HEK293 (cell line): Measurements from ENCODE around the gene SLC5A10.

Source experiments
- CTCF ChIA-PET: fragments of 350-600 bp; formaldehyde crosslinking; extraction: SDS; loops from one replicate; lab custom pipeline; 2021; ENCODE audit warnings: antibody characterized with exemption; lab: Yijun Ruan, JAX
- POLR2A ChIA-PET: fragments of 300-600 bp; formaldehyde crosslinking; extraction: SDS; loops from one replicate; lab custom pipeline; 2020; ENCODE audit warnings: antibody characterized with exemption, inconsistent platforms; lab: Yijun Ruan, JAX
- H3K27ac ChIP-seq: fragments of 200-500 bp; sonication (Bioruptor generic); 2 replicates; pipeline ENCODE4 v1.5.1; 2014; ENCODE audit warnings: low read depth, low read length, control low read depth, inconsistent platforms; ENCODE audit errors: extremely low read depth
- H3K36me3 ChIP-seq, 2 experiments: fragments of 200-500 bp in 1 of 2; sonication (Bioruptor generic) in 1 of 2; 1 replicate in 1 of 2; 2 replicates in 1 of 2; pipeline ENCODE4 v1.5.1; 2014 to 2017; ENCODE audit warnings: inconsistent platforms in 2 of 2, low read length in 2 of 2; ENCODE audit not compliant: control insufficient read depth in 2 of 2, insufficient read depth in 1 of 2
- H3K4me1 ChIP-seq: fragments of 200-500 bp; sonication (Bioruptor generic); 2 replicates; pipeline ENCODE4 v1.5.1; 2014; ENCODE audit warnings: mild to moderate bottlenecking, low read length, inconsistent platforms; ENCODE audit not compliant: control insufficient read depth, insufficient read depth
- H3K4me3 ChIP-seq: 2 replicates; pipeline ENCODE4 v1.5.1; 2011; ENCODE audit warnings: low read depth, mild to moderate bottlenecking, control low read depth, low read length, moderate library complexity
- H3K9me3 ChIP-seq: fragments of 200-500 bp; sonication (Bioruptor generic); 2 replicates; pipeline ENCODE4 v1.5.1; 2014; ENCODE audit warnings: low read depth, low read length, inconsistent platforms; ENCODE audit not compliant: control insufficient read depth, insufficient read depth
- BCL11A ChIP-seq: fragments of 450-650 bp; formaldehyde crosslinking; IDR thresholded peaks from 2 replicates; pipeline ENCODE4 v1.5.1; 2016; ENCODE audit warnings: low read depth, missing biosample characterization, missing genetic modification characterization
- GFI1B ChIP-seq: fragments of 450-650 bp; formaldehyde crosslinking; IDR thresholded peaks from 2 replicates; pipeline ENCODE4 v1.5.1; 2016; ENCODE audit warnings: missing biosample characterization, missing genetic modification characterization
- PRDM10 ChIP-seq: fragments of 450-650 bp; formaldehyde crosslinking; IDR thresholded peaks from 2 replicates; pipeline ENCODE4 v1.5.1; 2016; ENCODE audit warnings: missing biosample characterization, missing genetic modification characterization
- PRDM2 ChIP-seq: fragments of 450-650 bp; formaldehyde crosslinking; IDR thresholded peaks from 2 replicates; pipeline ENCODE4 v1.5.1; 2016; ENCODE audit warnings: missing biosample characterization, missing genetic modification characterization, borderline replicate concordance
- REPIN1 ChIP-seq: fragments of 450-650 bp; formaldehyde crosslinking; IDR thresholded peaks from 2 replicates; pipeline ENCODE4 v1.5.1; 2017; ENCODE audit warnings: missing biosample characterization, missing genetic modification characterization, low read depth
- SCRT2 ChIP-seq: fragments of 450-650 bp; formaldehyde crosslinking; IDR thresholded peaks from 2 replicates; pipeline ENCODE4 v1.5.1; 2016; ENCODE audit warnings: missing biosample characterization, missing genetic modification characterization
- ZFP37 ChIP-seq: fragments of 450-650 bp; formaldehyde crosslinking; IDR thresholded peaks from 2 replicates; pipeline ENCODE4 v1.5.1; 2016; ENCODE audit warnings: missing biosample characterization, missing genetic modification characterization
- ZNF114 ChIP-seq: fragments of 450-650 bp; formaldehyde crosslinking; IDR thresholded peaks from 2 replicates; pipeline ENCODE4 v1.5.0; 2017; ENCODE audit warnings: missing biosample characterization, missing genetic modification characterization
- ZNF174 ChIP-seq: fragments of 450-650 bp; formaldehyde crosslinking; IDR thresholded peaks from 2 replicates; pipeline ENCODE4 v1.5.0; 2017; ENCODE audit warnings: missing biosample characterization, mild to moderate bottlenecking, missing genetic modification characterization
- ZNF223 ChIP-seq: fragments of 450-650 bp; formaldehyde crosslinking; IDR thresholded peaks from 2 replicates; pipeline ENCODE4 v1.5.1; 2016; ENCODE audit warnings: missing biosample characterization, missing genetic modification characterization
- ZNF248 ChIP-seq: fragments of 450-650 bp; formaldehyde crosslinking; IDR thresholded peaks from 2 replicates; pipeline ENCODE4 v1.5.1; 2017; ENCODE audit warnings: missing biosample characterization, missing genetic modification characterization
- ZNF280D ChIP-seq: fragments of 450-650 bp; formaldehyde crosslinking; IDR thresholded peaks from 2 replicates; pipeline ENCODE4 v1.5.1; 2016; ENCODE audit warnings: missing biosample characterization, missing genetic modification characterization
- ZNF335 ChIP-seq: fragments of 450-650 bp; formaldehyde crosslinking; conservative IDR thresholded peaks from 2 replicates; pipeline ENCODE4 v1.5.1; 2016; ENCODE audit warnings: missing biosample characterization, missing genetic modification characterization
- ZNF354C ChIP-seq: fragments of 450-650 bp; formaldehyde crosslinking; IDR thresholded peaks from 2 replicates; pipeline ENCODE4 v1.5.1; 2016; ENCODE audit warnings: missing biosample characterization, missing genetic modification characterization, low read depth, borderline replicate concordance
- ZNF391 ChIP-seq: fragments of 450-650 bp; formaldehyde crosslinking; IDR thresholded peaks from 2 replicates; pipeline ENCODE4 v1.5.1; 2016; ENCODE audit warnings: low read depth, missing biosample characterization, missing genetic modification characterization, borderline replicate concordance
- ZNF514 ChIP-seq: fragments of 450-650 bp; formaldehyde crosslinking; IDR thresholded peaks from 2 replicates; pipeline ENCODE4 v1.5.1; 2016; ENCODE audit warnings: missing biosample characterization, missing genetic modification characterization
- ZNF843 ChIP-seq: fragments of 450-650 bp; formaldehyde crosslinking; IDR thresholded peaks from 2 replicates; pipeline ENCODE4 v1.5.1; 2016; ENCODE audit warnings: missing biosample characterization, missing genetic modification characterization
- ZXDB ChIP-seq: fragments of 450-650 bp; formaldehyde crosslinking; IDR thresholded peaks from 2 replicates; pipeline ENCODE4 v1.5.1; 2016; ENCODE audit warnings: missing biosample characterization, missing genetic modification characterization
- TF ChIP-seq, protein P1 (sequence below): fragments of 450-650 bp; formaldehyde crosslinking; IDR thresholded peaks from 2 replicates; pipeline ENCODE4 v1.5.1; 2016; ENCODE audit warnings: missing biosample characterization, missing genetic modification characterization

SLC5A10 gene

DNA sequence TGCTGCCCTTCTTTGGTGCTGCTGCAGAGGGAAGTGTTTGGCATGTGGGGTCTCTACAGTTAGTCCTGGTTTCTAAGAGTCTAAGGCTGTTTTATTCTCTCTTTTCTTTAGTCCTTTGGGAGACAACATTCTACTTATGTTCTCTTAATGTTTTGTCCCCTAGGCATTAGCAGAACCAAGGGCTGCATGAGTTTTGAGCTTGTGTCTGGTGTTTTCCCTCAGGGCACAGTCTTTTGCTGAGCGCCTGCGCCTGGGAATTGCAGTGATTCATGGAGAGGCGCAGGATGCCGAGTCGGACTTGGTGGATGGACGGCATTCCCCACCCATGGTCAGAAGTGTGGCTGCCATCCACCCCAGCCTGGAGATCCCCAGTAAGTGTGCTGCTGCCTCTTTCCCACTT, 41.1 kb upstream of the SLC5A10 start (continued):
- no peak for TF ChIP-seq PRDM2 (tag by site-specific recombination)

- Histone ChIP-seq H3K4me3 (no peak overlapping the region), H3K36me3 (peaks cover 32 to 57% of the 10 kb centered on the region in 2 experiments; a peak in 2 of 3 replicates), H3K27ac (no peak overlapping the region)
- no peak for TF ChIP-seq ZXDB (tag by site-specific recombination)
- TF ChIP-seq ZFP37 (tag by site-specific recombination), result no peak
- no peak for TF ChIP-seq ZNF174
- TF ChIP-seq ZNF391 (tag by site-specific recombination), result no peak
- TF ChIP-seq, protein P1, sequence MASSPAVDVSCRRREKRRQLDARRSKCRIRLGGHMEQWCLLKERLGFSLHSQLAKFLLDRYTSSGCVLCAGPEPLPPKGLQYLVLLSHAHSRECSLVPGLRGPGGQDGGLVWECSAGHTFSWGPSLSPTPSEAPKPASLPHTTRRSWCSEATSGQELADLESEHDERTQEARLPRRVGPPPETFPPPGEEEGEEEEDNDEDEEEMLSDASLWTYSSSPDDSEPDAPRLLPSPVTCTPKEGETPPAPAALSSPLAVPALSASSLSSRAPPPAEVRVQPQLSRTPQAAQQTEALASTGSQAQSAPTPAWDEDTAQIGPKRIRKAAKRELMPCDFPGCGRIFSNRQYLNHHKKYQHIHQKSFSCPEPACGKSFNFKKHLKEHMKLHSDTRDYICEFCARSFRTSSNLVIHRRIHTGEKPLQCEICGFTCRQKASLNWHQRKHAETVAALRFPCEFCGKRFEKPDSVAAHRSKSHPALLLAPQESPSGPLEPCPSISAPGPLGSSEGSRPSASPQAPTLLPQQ, result no peak
- TF ChIP-seq ZNF114 (tag by site-specific recombination), result no peak
- no peak for TF ChIP-seq PRDM10
- no peak for TF ChIP-seq ZNF223
- TF ChIP-seq, all 188 proteins: peak for 0
- Histone ChIP-seq H3K9me3 (no peaks in the 10 kb centered on the region), H3K4me1 (peaks cover 11% of the 10 kb centered on the region)
- ChIA-PET POLR2A (no interaction called here), CTCF (no interaction called here)
Observed at GRCh38 chr17:18916816-18917500, 35.0 kb upstream of the SLC5A10 start.

- no peak for TF ChIP-seq ZNF335 (tag by site-specific recombination)
- TF ChIP-seq ZNF514 (tag by site-specific recombination), result no peak
- no peak for TF ChIP-seq ZNF248 (tag by site-specific recombination)
- TF ChIP-seq SCRT2 (tag by site-specific recombination), result no peak
- TF ChIP-seq GFI1B (tag by site-specific recombination), result no peak
- TF ChIP-seq REPIN1 (tag by site-specific recombination), result no peak
- TF ChIP-seq BCL11A (tag by site-specific recombination), result no peak
- TF ChIP-seq ZNF843 (tag by site-specific recombination), result no peak
- TF ChIP-seq ZNF354C (tag by site-specific recombination), result no peak
- no peak for TF ChIP-seq ZNF280D
- ChIA-PET POLR2A (no interaction called here), CTCF (no interaction called here)
- Histone ChIP-seq H3K27ac (no peak overlapping the region), H3K36me3 (peaks cover 30 to 51% of the 10 kb centered on the region in 2 experiments; a peak in 2 of 3 replicates), H3K4me3 (no peak overlapping the region), H3K9me3 (no peaks in the 10 kb centered on the region), H3K4me1 (peaks cover 13% of the 10 kb centered on the region)
Observed at GRCh38 chr17:18917506-18918032, 34.4 kb upstream of the SLC5A10 start.
